ENCODE results near the gene CCDC3. TPM values are rescaled to one million over a fixed set of nuclear protein-coding genes. Genes with fewer than 3 reads are reported as not detected.

Gene CCDC3
- total RNA-seq, 1 experiment from 2014 or later = not detected

GRCh38 chr10:12938271-12938670, 63.2 kb downstream of the CCDC3 start:
- no peak overlapping the region for H3K27ac ChIP-seq (ENCODE audit: low read length)
- H3K4me1 ChIP-seq (ENCODE audit: insufficient read depth, low read length) = peaks cover 4% of the 10 kb centered on the region; the same call in 1 of the 2 replicates
- BruUV-seq (replicated peaks) = no TSS peak
- no peaks in the 10 kb centered on the region for H3K79me2 ChIP-seq (ENCODE audit: low read length)
- no peak overlapping the region for H2AFZ ChIP-seq (ENCODE audit: low read length)
- DNase-seq (no peak), ATAC-seq (no peak)
- POLR2A ChIA-PET (ENCODE audit: unreplicated experiment) = no interaction called here
- H3K9me3 ChIP-seq (ENCODE audit: low read length) = no peaks in the 10 kb centered on the region
- H3K4me2 ChIP-seq (ENCODE audit: low read length) = no peak overlapping the region
- H3K9ac ChIP-seq (ENCODE audit: low read length) = no peak overlapping the region
- intact Hi-C loops (cut with micrococcal nuclease) = no loop called here
- H3K36me3 ChIP-seq (ENCODE audit: low read depth, low read length) = no peaks in the 10 kb centered on the region
- no peaks in the 10 kb centered on the region for H3K9me2 ChIP-seq (replicated peaks; ENCODE audit: low read length)
- H3K27me3 ChIP-seq (ENCODE audit: low read length) = no peaks in the 10 kb centered on the region
- no peak for TF ChIP-seq CTCF (conservative IDR thresholded peaks at IDR 0.05; ENCODE audit: low read depth, low read length)
- no peak for TF ChIP-seq EZH2phosphoT487 (IDR thresholded peaks at IDR 0.05; ENCODE audit: borderline replicate concordance, low read length)
- no peak for TF ChIP-seq EZH2 (IDR thresholded peaks at IDR 0.05; ENCODE audit: low read length, unreplicated experiment)
- CTCF ChIA-PET = no interaction called here
- H4K20me1 ChIP-seq (ENCODE audit: low read length) = no peaks in the 10 kb centered on the region
- H3F3A ChIP-seq (ENCODE audit: low read length, unreplicated experiment) = no peaks in the 10 kb centered on the region
- H3K4me3 ChIP-seq (ENCODE audit: low read length) = no peak overlapping the region

- ATAC-seq = peak; percentile 82
- Histone ChIP-seq H3K79me2 (ENCODE audit: low read length) (no peaks in the 10 kb centered on the region), H3K4me3 (ENCODE audit: low read length) (no peak overlapping the region), H3K27me3 (ENCODE audit: low read length) (no peaks in the 10 kb centered on the region), H3K36me3 (ENCODE audit: low read depth, low read length) (no peaks in the 10 kb centered on the region), H3K9ac (ENCODE audit: low read length) (no peak overlapping the region), H3K9me3 (ENCODE audit: low read length) (no peaks in the 10 kb centered on the region), H3K27ac (ENCODE audit: low read length) (no peak overlapping the region), H3K4me1 (ENCODE audit: insufficient read depth, low read length) (peaks cover 4% of the 10 kb centered on the region; the same call in 1 of the 2 replicates), H4K20me1 (ENCODE audit: low read length) (no peaks in the 10 kb centered on the region), H3K4me2 (ENCODE audit: low read length) (no peak overlapping the region), H3F3A (ENCODE audit: low read length, unreplicated experiment) (no peaks in the 10 kb centered on the region), H3K9me2 (replicated peaks; ENCODE audit: low read length) (no peaks in the 10 kb centered on the region), H2AFZ (ENCODE audit: low read length) (no peak overlapping the region)
- intact Hi-C loops (cut with micrococcal nuclease) = no loop called here
- no TSS peak for BruUV-seq (replicated peaks)
- ChIA-PET CTCF (no interaction called here), POLR2A (ENCODE audit: unreplicated experiment) (no interaction called here)
- TF ChIP-seq EZH2 (IDR thresholded peaks at IDR 0.05; ENCODE audit: low read length, unreplicated experiment) (no peak), EZH2phosphoT487 (IDR thresholded peaks at IDR 0.05; ENCODE audit: borderline replicate concordance, low read length) (no peak), CTCF (conservative IDR thresholded peaks at IDR 0.05; ENCODE audit: low read depth, low read length) (no peak)
- peak; percentile 56 for DNase-seq
These were observed 64.0 kb downstream of the CCDC3 start for GRCh38 chr10:12937527-12937926.

- Histone ChIP-seq H3F3A (ENCODE audit: low read length, unreplicated experiment) (no peaks in the 10 kb centered on the region), H3K9ac (ENCODE audit: low read length) (no peak overlapping the region), H3K9me2 (replicated peaks; ENCODE audit: low read length) (no peaks in the 10 kb centered on the region), H4K20me1 (ENCODE audit: low read length) (no peaks in the 10 kb centered on the region), H3K4me3 (ENCODE audit: low read length) (no peak overlapping the region), H3K36me3 (ENCODE audit: low read depth, low read length) (no peaks in the 10 kb centered on the region), H3K9me3 (ENCODE audit: low read length) (no peaks in the 10 kb centered on the region), H3K4me1 (ENCODE audit: insufficient read depth, low read length) (peaks cover 4% of the 10 kb centered on the region; the same call in 1 of the 2 replicates), H3K27ac (ENCODE audit: low read length) (no peak overlapping the region), H3K27me3 (ENCODE audit: low read length) (no peaks in the 10 kb centered on the region), H3K4me2 (ENCODE audit: low read length) (no peak overlapping the region), H2AFZ (ENCODE audit: low read length) (no peak overlapping the region), H3K79me2 (ENCODE audit: low read length) (no peaks in the 10 kb centered on the region)
- BruUV-seq (replicated peaks) = no TSS peak
- intact Hi-C loops (cut with micrococcal nuclease) = no loop called here
- peak; percentile 40 for DNase-seq
- CTCF ChIA-PET = no interaction called here
- ATAC-seq = no peak
- POLR2A ChIA-PET (ENCODE audit: unreplicated experiment) = no interaction called here
- TF ChIP-seq EZH2 (IDR thresholded peaks at IDR 0.05; ENCODE audit: low read length, unreplicated experiment) (no peak), CTCF (conservative IDR thresholded peaks at IDR 0.05; ENCODE audit: low read depth, low read length) (no peak), EZH2phosphoT487 (IDR thresholded peaks at IDR 0.05; ENCODE audit: borderline replicate concordance, low read length) (no peak)
These were observed 66.7 kb downstream of the CCDC3 start for GRCh38 chr10:12934777-12935176.
